DOHH2 (cell line): ENCODE data around the gene SLC9A9.

ENCODE experiments used
- H3F3A ChIP-seq: fragments of 200-600 bp; sonication (generic), shearing (Covaris generic); 2 replicates; pipeline ENCODE4 v1.6.0; 2016; ENCODE audit warnings: antibody characterized with exemption, mild to moderate bottlenecking; ENCODE audit not compliant: control insufficient read depth, insufficient read depth
- H3K27ac ChIP-seq: fragments of 200-600 bp; sonication (generic); 2 replicates; pipeline ENCODE4 v1.5.1; 2014; ENCODE audit warnings: low read depth, mild to moderate bottlenecking, low read length, moderate library complexity
- H3K27me3 ChIP-seq: fragments of 200-600 bp; sonication (generic); 2 replicates; pipeline ENCODE4 v1.6.1; 2014; ENCODE audit warnings: mild to moderate bottlenecking, low read length, mixed read lengths; ENCODE audit not compliant: control insufficient read depth
- H3K36me3 ChIP-seq: fragments of 200-600 bp; sonication (generic); 2 replicates; pipeline ENCODE4 v1.6.1; 2014; ENCODE audit warnings: mild to moderate bottlenecking, low read length, moderate library complexity, mixed read lengths; ENCODE audit not compliant: control insufficient read depth
- H3K4me1 ChIP-seq: fragments of 200-600 bp; sonication (generic); 2 replicates; pipeline ENCODE4 v1.6.1; 2014; ENCODE audit warnings: mild to moderate bottlenecking, low read length, mixed read lengths; ENCODE audit not compliant: control insufficient read depth
- H3K4me2 ChIP-seq: fragments of 200-600 bp; sonication (generic); 2 replicates; pipeline ENCODE4 v1.6.0; 2014; ENCODE audit warnings: mild to moderate bottlenecking, low read length, moderate library complexity
- H3K4me3 ChIP-seq: fragments of 200-600 bp; sonication (generic); 2 replicates; pipeline ENCODE4 v1.5.1; 2014; ENCODE audit warnings: mild to moderate bottlenecking, low read length, mixed read lengths
- H3K79me2 ChIP-seq: fragments of 200-600 bp; sonication (generic); 2 replicates; pipeline ENCODE4 v1.6.1; 2014; ENCODE audit warnings: mild to moderate bottlenecking, low read length, mixed read lengths; ENCODE audit not compliant: control insufficient read depth
- H3K9me2 ChIP-seq: fragments of 200-600 bp; sonication (generic); replicated peaks from 2 replicates; pipeline ENCODE4 v1.6.1; 2014; ENCODE audit warnings: mild to moderate bottlenecking, low read length, mixed read lengths; ENCODE audit not compliant: control insufficient read depth
- H3K9me3 ChIP-seq: fragments of 200-600 bp; sonication (generic); 2 replicates; pipeline ENCODE4 v1.6.1; 2014; ENCODE audit warnings: antibody characterized with exemption, low read length, mixed read lengths; ENCODE audit not compliant: control insufficient read depth, insufficient read depth
- H4K20me1 ChIP-seq: fragments of 200-600 bp; sonication (generic); 2 replicates; pipeline ENCODE4 v1.6.0; 2014; ENCODE audit warnings: low read depth, mild to moderate bottlenecking, antibody characterized with exemption, low read length, moderate library complexity; ENCODE audit not compliant: control insufficient read depth, insufficient read depth
- CTCF ChIP-seq: fragments of 200-600 bp; sonication (generic); IDR thresholded peaks from one replicate; pipeline ENCODE4 v1.5.1; 2014; ENCODE audit warnings: antibody characterized with exemption, mild to moderate bottlenecking, low read depth, low read length; ENCODE audit not compliant: poor library complexity, severe bottlenecking
- EZH2phosphoT487 ChIP-seq: fragments of 200-600 bp; sonication (generic); IDR thresholded peaks from 2 replicates; pipeline ENCODE4 v1.6.1; 2017; ENCODE audit warnings: borderline replicate concordance, mild to moderate bottlenecking, antibody characterized with exemption, low read length, moderate library complexity, mixed read lengths

Gene SLC9A9

GRCh38 chr3:143658861-143659260 lies 189.4 kb downstream of the SLC9A9 start:
- no peaks in the 10 kb centered on the region for H3F3A ChIP-seq
- H3K4me1 ChIP-seq: no peaks in the 10 kb centered on the region
- H3K27ac ChIP-seq: no peak overlapping the region
- TF ChIP-seq CTCF (no peak), EZH2phosphoT487 (no peak)
- no peaks in the 10 kb centered on the region for H3K9me2 ChIP-seq
- no peaks in the 10 kb centered on the region for H3K79me2 ChIP-seq
- no peaks in the 10 kb centered on the region for H3K9me3 ChIP-seq
- H3K36me3 ChIP-seq: no peaks in the 10 kb centered on the region
- H3K27me3 ChIP-seq: no peaks in the 10 kb centered on the region
- no peaks in the 10 kb centered on the region for H4K20me1 ChIP-seq
- H3K4me2 ChIP-seq: no peak overlapping the region
- no peak overlapping the region for H3K4me3 ChIP-seq

- Histone ChIP-seq H3K27ac (no peak overlapping the region), H4K20me1 (no peaks in the 10 kb centered on the region), H3K4me1 (no peaks in the 10 kb centered on the region), H3K9me3 (no peaks in the 10 kb centered on the region), H3K4me2 (no peak overlapping the region), H3K9me2 (no peaks in the 10 kb centered on the region), H3K27me3 (no peaks in the 10 kb centered on the region), H3K36me3 (no peaks in the 10 kb centered on the region), H3K4me3 (no peak overlapping the region), H3K79me2 (no peaks in the 10 kb centered on the region), H3F3A (no peaks in the 10 kb centered on the region)
- TF ChIP-seq CTCF (no peak), EZH2phosphoT487 (no peak)
Measured at GRCh38 chr3:143658116-143658515, 190.2 kb downstream of the SLC9A9 start.

GRCh38 chr3:143657391-143657790 lies 190.9 kb downstream of the SLC9A9 start:
- no peaks in the 10 kb centered on the region for H3K27me3 ChIP-seq
- H3K27ac ChIP-seq: no peak overlapping the region
- no peaks in the 10 kb centered on the region for H3K9me2 ChIP-seq
- H3K4me1 ChIP-seq: no peaks in the 10 kb centered on the region
- H3K79me2 ChIP-seq: no peaks in the 10 kb centered on the region
- H3K4me3 ChIP-seq: no peak overlapping the region
- H3K4me2 ChIP-seq: no peak overlapping the region
- no peaks in the 10 kb centered on the region for H3K36me3 ChIP-seq
- no peaks in the 10 kb centered on the region for H3K9me3 ChIP-seq
- TF ChIP-seq EZH2phosphoT487 (no peak), CTCF (no peak)
- H3F3A ChIP-seq: no peaks in the 10 kb centered on the region
- H4K20me1 ChIP-seq: no peaks in the 10 kb centered on the region

DNA sequence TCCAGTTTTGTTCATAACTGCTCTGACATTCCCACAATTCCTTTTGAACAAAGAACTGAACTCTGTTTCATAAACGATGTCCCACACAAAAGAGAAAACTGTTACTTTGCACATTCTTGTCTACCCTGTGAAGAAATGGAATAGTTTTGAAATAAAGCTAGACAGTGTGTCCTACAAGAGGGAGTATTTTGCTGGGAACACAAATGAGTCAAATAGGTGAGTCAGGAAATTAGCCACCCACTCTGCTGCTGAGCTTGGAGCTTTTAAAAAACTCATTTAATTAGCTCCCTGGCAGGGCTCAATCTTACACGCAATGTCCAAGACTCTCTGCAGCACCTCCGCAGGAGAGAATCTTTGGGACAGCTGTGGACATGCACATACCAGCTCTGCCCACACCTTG lies 193.4 kb downstream of the SLC9A9 start:
- TF ChIP-seq CTCF (no peak), EZH2phosphoT487 (no peak)
- H3K4me2 ChIP-seq: no peak overlapping the region
- H3K36me3 ChIP-seq: no peaks in the 10 kb centered on the region
- no peak overlapping the region for H3K4me3 ChIP-seq
- H3K9me2 ChIP-seq: no peaks in the 10 kb centered on the region
- no peaks in the 10 kb centered on the region for H3K27me3 ChIP-seq
- H3K4me1 ChIP-seq: no peaks in the 10 kb centered on the region
- H3K79me2 ChIP-seq: no peaks in the 10 kb centered on the region
- no peaks in the 10 kb centered on the region for H3F3A ChIP-seq
- H3K27ac ChIP-seq: no peak overlapping the region
- H4K20me1 ChIP-seq: no peaks in the 10 kb centered on the region
- H3K9me3 ChIP-seq: no peaks in the 10 kb centered on the region
